Heart right ventricle (tissue), 16 donors: ENCODE results near the gene ZNF618. TPM values are rescaled to one million over a fixed set of nuclear protein-coding genes. Genes with fewer than 3 reads are reported as not detected.

Experiments used
- ATAC-seq, 8 donors: fragments of 200-7000 bp; cut with Tn5 transposase; one replicate each; pipeline ENCODE4 v1.9.1; 2020; ENCODE audit warnings: mild to moderate bottlenecking in 8 of 8, moderate library complexity in 8 of 8, moderate number of reproducible peaks in 1 of 8
- DNase-seq, 2 donors: peaks; one replicate each; pipeline ENCODE4 v3.0.0-alpha.2; 2020
- H3K27ac ChIP-seq, 10 donors: fragments of 200-600 bp; sonication (generic) in 2 of 10; one replicate each; pipeline versions ENCODE4 v1.5.0 to v1.8.0; 2020 to 2022; ENCODE audit warnings: mild to moderate bottlenecking in 3 of 10
- H3K27me3 ChIP-seq, 7 donors: fragments of 200-600 bp; one replicate each; pipeline ENCODE4 v1.8.0; 2021 to 2022; ENCODE audit warnings: mild to moderate bottlenecking in 2 of 7
- H3K36me3 ChIP-seq, 9 donors: fragments of 200-600 bp; sonication (generic) in 1 of 9; one replicate each; pipeline versions ENCODE4 v1.5.0 to v1.8.0; 2020 to 2022; ENCODE audit warnings: mild to moderate bottlenecking in 2 of 9
- H3K4me1 ChIP-seq, 9 donors: fragments of 200-600 bp; sonication (generic) in 1 of 9; one replicate each; pipeline versions ENCODE4 v1.5.0 to v1.8.0; 2020 to 2022; ENCODE audit warnings: mild to moderate bottlenecking in 4 of 9
- H3K4me3 ChIP-seq, 10 donors: fragments of 200-600 bp; sonication (generic) in 2 of 10; one replicate each; pipeline versions ENCODE4 v1.5.0 to v1.8.0; 2020 to 2022; ENCODE audit warnings: mild to moderate bottlenecking in 7 of 10, moderate library complexity in 2 of 10
- H3K9me3 ChIP-seq, 11 donors: fragments of 200-600 bp in 10 of 11; sonication (generic) in 2 of 11; one replicate each; pipeline versions ENCODE4 v1.5.0 to v1.8.0; 2013 to 2022; ENCODE audit warnings: mild to moderate bottlenecking in 2 of 11, control low read depth in 1 of 11, moderate library complexity in 1 of 11
- CTCF ChIP-seq, 9 donors: fragments of 200-600 bp; sonication (generic) in 2 of 9; IDR thresholded peaks; one replicate each; pipeline versions ENCODE4 v1.5.0 to v1.8.0; 2021 to 2022; ENCODE audit warnings: antibody characterized with exemption in 9 of 9, mild to moderate bottlenecking in 5 of 9, moderate library complexity in 1 of 9
- WGBS, 2 donors: extraction: QIAGEN DNeasy Blood & Tissue Kit; methylation state at CpG; one replicate each; pipeline ENCODE4 v1.1.7; 2013; ENCODE audit warnings: inconsistent platforms in 1 of 2; 5-methylcytosine and 5-hydroxymethylcytosine counted together
- intact Hi-C, 10 donors: fragments of 100-400 bp; cut with DNase I; formaldehyde crosslinking; loops; one replicate each; pipeline versions ENCODE4 v1.11.1 to v1.14.2; 2022
- polyA plus RNA-seq, 2 donors: library from polyadenylated mRNA; stranded (reverse); fragments of 200-250 nt; gene quantifications; one replicate each; pipeline ENCODE4 v1.2.3, GENCODE V29; 2013
- total RNA-seq, 10 donors: library from RNA; stranded (reverse); fragmentation: NEBNext Ultra II Directional in 3 of 10; extraction: Animal tissue kit (Norgen Biotek cat#: 25700) in 3 of 10; gene quantifications; one replicate each; pipeline versions ENCODE4 v1.2.1 to v1.2.4, GENCODE V29; 2021 to 2023
- donor health status: Arrhythmogenic right ventricular cardiomyopathy.
- donor health status: ischemic (EF 13 %, LVEDD 7.1; RV severe dilation, severe dysfunction).
- donor health status: healthy with polysubstance abuse.
- donor health status: DM: no; HTN: yes; CAD: no.
- donor health status: DM: no; HTN: no; CAD: no.
- donor health status: ischemic (EF 25% LVEDD 6.9; RV normal size, moderate dysfunction).
- donor health status: ischemic (EF 25% LVEDD 5.7; RV mildly dilated, moderate dysfunction).
- donor health status: healthy.
- donor health status: DM: yes; HTN: yes; CAD: no.
- donor health status: Ischemic cardiomyopathy.
- donor health status: ischemic (EF 35%, LVEDD 5.7; RV mildly dilated, moderate dysfunction).
- donor health status: nonischemic (EF 11% LVEDD 7.7; RV severe dilation, severe dysfunction).
- donor health status: DM: yes; HTN: yes; CAD: no.
- donor health status: PGD.
- donor health status: ischemic (EF 29% LVEDD 5.4; RV normal size, mild dysfunction).
- donor health status: nonischemic (EF 23%, LVEDD 6.1; RV moderate dilation, normal function).

Gene ZNF618
- total and polyA plus RNA-seq, 12 donors, result 0.59 to 2.5 (median 1.6) TPM

GRCh38 chr9:114008667-114009410 lies 132.7 kb downstream of the ZNF618 start:
- H3K4me3 ChIP-seq, result no peak overlapping the region
- WGBS, 2 donors, result 94 to 95% methylated on average over 9 of the region's 9 CpGs
- ATAC-seq, result peak in 1 of 8 donors; percentile 28
- H3K36me3 ChIP-seq, result peaks cover 0 to 43% (median 2%) of the 10 kb centered on the region in 9 donors
- intact Hi-C loops, result no loop called here
- peak in 1 of 2 donors; percentile 1 for DNase-seq
- H3K27me3 ChIP-seq, result no peaks in the 10 kb centered on the region
- peaks cover 0 to 19% (median 2%) of the 10 kb centered on the region in 11 donors for H3K9me3 ChIP-seq
- TF ChIP-seq CTCF (IDR thresholded peaks at IDR 0.05), result no peak
- peaks cover 3 to 18% (median 13%) of the 10 kb centered on the region in 9 donors for H3K4me1 ChIP-seq
- no peak overlapping the region for H3K27ac ChIP-seq

- DNase-seq, result peak in 1 of 2 donors; percentile 1
- WGBS, 2 donors, result 92% methylated on average over 9 of the region's 9 CpGs
- ATAC-seq, result no peak
- no peak for TF ChIP-seq CTCF (IDR thresholded peaks at IDR 0.05)
- no peaks in the 10 kb centered on the region for H3K27me3 ChIP-seq
- intact Hi-C loops, result no loop called here
- H3K4me3 ChIP-seq, result no peak overlapping the region
- peaks cover 0 to 7% (median 0%) of the 10 kb centered on the region in 9 donors for H3K4me1 ChIP-seq
- peaks cover 0 to 26% (median 6%) of the 10 kb centered on the region in 11 donors for H3K9me3 ChIP-seq
- H3K27ac ChIP-seq, result no peak overlapping the region
- H3K36me3 ChIP-seq, result peaks cover 0 to 47% (median 5%) of the 10 kb centered on the region in 9 donors
Measured at GRCh38 chr9:114011313-114011712, 135.2 kb downstream of the ZNF618 start.

GRCh38 chr9:114012126-114012525 lies 136.0 kb downstream of the ZNF618 start:
- H3K4me3 ChIP-seq, result no peak overlapping the region
- DNase-seq, result peak in 1 of 2 donors; percentile 1
- H3K4me1 ChIP-seq, result peaks cover 0 to 7% (median 0%) of the 10 kb centered on the region in 9 donors
- intact Hi-C loops, result no loop called here
- ATAC-seq, result no peak
- TF ChIP-seq CTCF (IDR thresholded peaks at IDR 0.05), result no peak
- H3K36me3 ChIP-seq, result peaks cover 0 to 47% (median under 1%) of the 10 kb centered on the region in 9 donors
- 79 to 94% methylated on average over 2 of the region's 2 CpGs for WGBS, 2 donors
- H3K27ac ChIP-seq, result no peak overlapping the region
- no peaks in the 10 kb centered on the region for H3K27me3 ChIP-seq
- H3K9me3 ChIP-seq, result peaks cover 0 to 26% (median 6%) of the 10 kb centered on the region in 11 donors

- no peak overlapping the region for H3K4me3 ChIP-seq
- peaks cover 0 to 26% (median 6%) of the 10 kb centered on the region in 11 donors for H3K9me3 ChIP-seq
- DNase-seq (no peak), ATAC-seq (no peak)
- no peaks in the 10 kb centered on the region for H3K27me3 ChIP-seq
- H3K27ac ChIP-seq, result no peak overlapping the region
- peaks cover 0 to 7% (median 0%) of the 10 kb centered on the region in 9 donors for H3K4me1 ChIP-seq
- H3K36me3 ChIP-seq, result peaks cover 0 to 48% (median 5%) of the 10 kb centered on the region in 9 donors
- no peak for TF ChIP-seq CTCF (IDR thresholded peaks at IDR 0.05)
- intact Hi-C loops, result no loop called here
Measured at GRCh38 chr9:114014044-114014443, 137.9 kb downstream of the ZNF618 start.
